HG03159 (cell line): ENCODE measurements around the gene SNAI1.

ENCODE experiments used
- ATAC-seq: cut with Tn5 transposase; IDR thresholded peaks from one replicate; pipeline ENCODE4 v1.9.1; 2021; ENCODE audit warnings: mild to moderate bottlenecking, moderate library complexity; ENCODE audit not compliant: unreplicated experiment

The SNAI1 gene

DNA sequence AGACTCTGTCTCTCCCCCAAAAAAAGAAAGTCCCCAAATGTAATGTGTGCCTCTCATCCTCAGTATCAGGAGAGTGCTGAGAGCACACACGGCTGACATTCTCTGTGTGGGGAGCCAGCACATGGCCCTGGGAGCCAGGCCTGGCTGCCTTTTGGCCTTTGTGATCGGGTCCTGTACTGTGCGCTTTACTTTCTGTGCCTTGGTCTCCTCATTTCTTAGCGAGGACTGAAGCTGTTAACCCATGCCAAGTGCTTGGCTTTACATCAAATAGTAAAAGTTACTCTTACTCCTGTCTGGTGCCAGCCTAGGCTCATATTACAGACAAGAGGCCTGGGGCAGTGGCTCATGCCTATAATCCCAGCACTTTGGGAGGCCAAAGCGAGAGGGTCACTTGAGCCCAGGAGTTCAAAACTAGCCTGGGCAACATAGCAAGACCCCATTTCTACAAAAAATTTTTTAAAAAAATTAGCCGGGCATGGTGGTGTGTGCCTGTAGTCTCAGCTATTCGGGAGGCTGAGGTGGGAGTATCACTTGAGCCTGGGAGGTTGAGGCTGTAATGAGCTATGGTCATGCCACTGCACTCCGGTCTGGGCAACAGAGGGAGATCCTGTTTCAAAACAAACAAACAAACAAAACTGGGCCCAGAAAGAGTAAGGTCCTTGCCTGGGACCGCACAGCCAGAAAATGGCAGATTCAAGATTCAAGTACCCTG lies 50.3 kb downstream of the SNAI1 start:
- ATAC-seq = no peak

DNA sequence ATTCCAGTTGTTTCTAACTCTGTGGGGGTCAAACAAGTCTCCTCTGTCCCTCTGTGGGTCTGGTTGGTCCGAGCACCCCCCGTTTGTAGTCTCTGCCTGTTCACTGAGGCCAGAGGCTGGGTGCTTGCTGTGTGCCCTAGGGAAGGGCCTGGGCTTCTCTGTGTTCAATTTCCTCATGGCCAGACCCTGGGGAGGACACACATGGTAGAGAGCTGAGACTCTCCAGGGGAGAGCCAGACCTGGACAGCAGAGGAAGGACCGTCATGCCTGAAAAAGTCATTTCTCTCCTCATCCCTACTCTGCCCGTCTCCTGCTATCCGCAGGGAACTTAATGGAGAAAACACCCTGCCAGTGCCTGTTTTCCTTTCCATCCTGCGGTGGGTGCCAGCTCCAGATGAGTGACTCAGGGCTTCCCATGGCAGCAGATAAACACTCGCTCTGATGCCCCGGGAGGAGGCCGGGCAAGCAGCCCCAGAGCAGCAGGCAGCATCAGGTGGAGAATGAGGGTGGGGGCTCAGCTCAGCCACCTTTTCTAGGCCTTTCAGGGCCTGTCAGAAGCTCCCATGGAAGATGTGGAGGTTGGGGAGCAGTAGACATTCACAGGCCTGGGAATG lies 51.9 kb downstream of the SNAI1 start:
- no peak for ATAC-seq

DNA sequence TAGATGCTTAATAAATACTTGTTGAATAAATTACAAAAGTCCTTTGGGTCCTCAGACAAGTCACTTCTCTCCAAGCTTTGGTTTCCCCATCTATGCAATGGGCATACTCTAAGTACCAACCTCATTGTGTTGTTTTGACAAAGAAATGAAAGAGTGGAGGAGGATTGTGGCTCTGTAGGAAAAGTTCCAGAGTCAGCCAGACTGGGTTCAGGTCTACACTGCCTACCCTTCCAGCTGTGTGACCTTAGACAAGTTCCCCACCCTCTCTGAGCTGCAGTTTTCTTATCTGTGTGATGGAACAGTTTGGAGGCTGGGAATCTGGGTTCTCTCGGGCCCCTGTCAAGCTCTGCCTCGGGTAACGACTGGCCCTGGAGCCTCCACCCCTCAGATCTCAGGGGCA lies 53.9 kb downstream of the SNAI1 start:
- ATAC-seq = no peak

DNA sequence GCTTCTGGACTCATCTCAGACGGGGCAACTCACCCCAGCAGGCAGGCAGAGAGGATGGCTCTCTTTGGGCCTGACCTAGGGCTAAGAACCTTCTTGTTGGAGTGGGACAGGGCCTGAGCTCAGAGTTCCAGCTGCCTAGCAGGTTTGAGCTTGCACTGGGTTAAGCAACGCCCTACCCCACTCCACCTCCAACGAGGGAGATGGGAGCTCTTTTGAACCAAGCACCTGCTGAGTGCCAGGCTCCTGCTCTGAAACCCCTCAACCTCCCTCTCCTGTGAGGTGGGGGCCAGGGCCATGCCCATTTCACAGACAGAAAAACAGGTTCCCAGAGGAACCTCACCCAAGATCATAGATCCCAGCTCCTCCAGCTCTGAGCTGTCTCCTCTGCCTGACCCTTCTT lies 54.3 kb downstream of the SNAI1 start:
- ATAC-seq = no peak

DNA sequence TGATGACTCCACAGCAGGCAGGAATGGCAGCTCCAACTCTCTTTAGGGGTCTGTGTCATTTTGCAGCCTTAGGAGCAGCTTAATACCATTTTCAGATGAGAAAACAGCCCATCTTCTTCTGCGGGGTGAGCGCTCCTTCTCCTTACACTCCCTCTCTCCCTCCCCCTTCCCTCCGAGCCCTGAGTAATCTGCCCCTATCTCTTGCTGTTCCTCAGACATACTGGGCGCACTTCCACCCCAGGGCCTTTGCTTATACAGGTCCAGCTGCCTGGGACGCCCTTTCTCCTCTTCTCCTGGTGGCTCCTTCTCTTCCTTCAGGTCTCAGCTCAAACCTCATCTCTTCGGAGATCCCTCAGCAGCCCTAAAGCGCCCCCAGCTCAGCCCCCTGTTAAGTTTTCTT lies 54.8 kb downstream of the SNAI1 start:
- no peak for ATAC-seq

DNA sequence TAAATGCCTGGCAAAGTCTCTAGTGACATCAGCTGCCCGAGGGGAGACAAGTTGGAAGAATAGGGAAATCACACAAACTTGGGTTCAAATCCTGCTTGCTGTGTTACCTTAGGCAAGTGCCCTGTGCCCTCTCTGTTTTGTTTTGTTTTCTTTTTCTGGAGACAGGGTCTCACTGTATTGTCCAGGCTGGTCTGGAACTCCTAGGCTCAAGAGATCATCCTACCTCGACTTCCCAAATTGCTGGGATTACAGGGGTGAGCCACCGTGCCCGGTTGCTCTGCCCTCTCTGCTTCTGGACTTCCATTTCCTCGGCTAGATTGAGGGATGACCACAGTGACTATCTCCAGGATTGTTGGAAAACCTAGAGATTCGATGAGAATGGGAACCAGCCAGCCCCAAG lies 55.4 kb downstream of the SNAI1 start:
- ATAC-seq = no peak
